SK-N-SH treated with all-trans-retinoic acid at 6 μM for 48 hours (cell line): Measurements from ENCODE around the gene PTPRN2.

Experiments
- ATAC-seq: fragments of 200-7000 bp; cut with Tn5 transposase; 3 replicates; pipeline ENCODE4 v1.9.1; 2020; ENCODE audit warnings: mild to moderate bottlenecking, moderate library complexity
- BACH2 ChIP-seq: fragments of 250-450 bp; sonication (Bioruptor Pico); IDR thresholded peaks from 2 replicates; pipeline ENCODE4 v1.9.0; 2021; ENCODE audit warnings: mild to moderate bottlenecking, borderline replicate concordance
- ESRRG ChIP-seq: fragments of 250-450 bp; sonication (Bioruptor Pico); IDR thresholded peaks from 2 replicates; pipeline ENCODE4 v1.6.1; 2021; ENCODE audit warnings: mild to moderate bottlenecking
- GLIS3 ChIP-seq: fragments of 250-450 bp; sonication (Bioruptor Pico); IDR thresholded peaks from 2 replicates; pipeline ENCODE4 v1.5.0; 2020; ENCODE audit warnings: mild to moderate bottlenecking, moderate library complexity
- ISL1 ChIP-seq: fragments of 250-450 bp; sonication (Bioruptor Pico); IDR thresholded peaks from 2 replicates; pipeline ENCODE4 v2.1.2; 2022; ENCODE audit warnings: mild to moderate bottlenecking, moderate library complexity
- OSR1 ChIP-seq: fragments of 250-450 bp; sonication (Bioruptor Pico); IDR thresholded peaks from 2 replicates; pipeline ENCODE4 v1.8.0; 2022; ENCODE audit warnings: moderate library complexity, mild to moderate bottlenecking, inconsistent platforms
- RARB ChIP-seq: fragments of 250-450 bp; sonication (Bioruptor Pico); IDR thresholded peaks from 2 replicates; pipeline ENCODE4 v1.8.0; 2021; ENCODE audit warnings: mild to moderate bottlenecking, moderate library complexity
- SNAI2 ChIP-seq: fragments of 250-450 bp; sonication (Bioruptor Pico); IDR thresholded peaks from 2 replicates; pipeline ENCODE4 v1.5.0; 2020; ENCODE audit warnings: mild to moderate bottlenecking, moderate library complexity
- TOX ChIP-seq: fragments of 250-450 bp; sonication (Bioruptor Pico); IDR thresholded peaks from 2 replicates; pipeline ENCODE4 v1.8.0; 2021; ENCODE audit warnings: mild to moderate bottlenecking, moderate library complexity, borderline replicate concordance
- ZC3H10 ChIP-seq: fragments of 250-450 bp; sonication (Bioruptor Pico); IDR thresholded peaks from 2 replicates; pipeline ENCODE4 v1.5.1; 2021; ENCODE audit warnings: mild to moderate bottlenecking, moderate library complexity
- ZFP3 ChIP-seq: fragments of 250-450 bp; sonication (Bioruptor Pico); IDR thresholded peaks from 2 replicates; pipeline ENCODE4 v1.5.0; 2020; ENCODE audit warnings: mild to moderate bottlenecking, moderate library complexity
- ZFP30 ChIP-seq: fragments of 450-650 bp; formaldehyde crosslinking; IDR thresholded peaks from 2 replicates; pipeline ENCODE4 v1.5.0; 2022; ENCODE audit warnings: mild to moderate bottlenecking, moderate library complexity
- ZNF565 ChIP-seq: fragments of 450-650 bp; formaldehyde crosslinking; conservative IDR thresholded peaks from 2 replicates; pipeline ENCODE4 v1.5.0; 2020; ENCODE audit warnings: low read depth, mild to moderate bottlenecking, moderate library complexity
- ZNF70 ChIP-seq: fragments of 450-650 bp; formaldehyde crosslinking; IDR thresholded peaks from 2 replicates; pipeline ENCODE4 v1.5.0; 2020; ENCODE audit warnings: mild to moderate bottlenecking, moderate library complexity
- TF ChIP-seq, protein P1 (sequence below): fragments of 250-450 bp; sonication (Bioruptor Pico); IDR thresholded peaks from 2 replicates; pipeline ENCODE4 v1.8.0; 2020; ENCODE audit warnings: mild to moderate bottlenecking, moderate library complexity, borderline replicate concordance
- TF ChIP-seq, protein P2 (sequence below): fragments of 250-450 bp; sonication (Bioruptor Pico); IDR thresholded peaks from 2 replicates; pipeline ENCODE4 v1.5.0; 2020; ENCODE audit warnings: mild to moderate bottlenecking, moderate library complexity
- TF ChIP-seq, protein P3 (sequence below): fragments of 250-450 bp; sonication (Bioruptor Pico); IDR thresholded peaks from 2 replicates; pipeline ENCODE4 v1.8.0; 2021; ENCODE audit warnings: low read depth, mild to moderate bottlenecking, moderate library complexity, borderline replicate concordance
- TF ChIP-seq, protein P4 (sequence below): fragments of 250-450 bp; sonication (Bioruptor Pico); IDR thresholded peaks from 2 replicates; pipeline ENCODE4 v1.5.1; 2020; ENCODE audit warnings: low read depth, mild to moderate bottlenecking, moderate library complexity

The PTPRN2 gene

DNA sequence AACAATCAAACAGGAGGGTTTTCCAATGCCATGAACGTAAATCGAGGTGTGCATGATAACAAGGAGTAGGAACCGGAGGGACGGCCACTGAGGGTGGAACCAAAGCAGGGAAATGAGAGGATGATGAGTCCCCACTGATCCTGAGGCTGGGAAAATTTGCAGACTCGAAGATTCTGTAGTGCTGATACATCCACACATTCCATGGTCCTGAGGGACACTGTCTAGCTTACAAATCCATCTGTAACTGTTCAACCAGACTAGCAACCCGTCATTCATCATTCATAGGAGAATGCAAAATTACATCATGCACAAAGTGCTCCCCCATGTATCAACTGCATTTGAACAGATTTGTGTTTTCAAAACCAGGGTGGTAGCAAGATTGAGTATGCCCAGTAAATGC is 189.7 kb downstream of the PTPRN2 start:
- TF ChIP-seq, protein P1, sequence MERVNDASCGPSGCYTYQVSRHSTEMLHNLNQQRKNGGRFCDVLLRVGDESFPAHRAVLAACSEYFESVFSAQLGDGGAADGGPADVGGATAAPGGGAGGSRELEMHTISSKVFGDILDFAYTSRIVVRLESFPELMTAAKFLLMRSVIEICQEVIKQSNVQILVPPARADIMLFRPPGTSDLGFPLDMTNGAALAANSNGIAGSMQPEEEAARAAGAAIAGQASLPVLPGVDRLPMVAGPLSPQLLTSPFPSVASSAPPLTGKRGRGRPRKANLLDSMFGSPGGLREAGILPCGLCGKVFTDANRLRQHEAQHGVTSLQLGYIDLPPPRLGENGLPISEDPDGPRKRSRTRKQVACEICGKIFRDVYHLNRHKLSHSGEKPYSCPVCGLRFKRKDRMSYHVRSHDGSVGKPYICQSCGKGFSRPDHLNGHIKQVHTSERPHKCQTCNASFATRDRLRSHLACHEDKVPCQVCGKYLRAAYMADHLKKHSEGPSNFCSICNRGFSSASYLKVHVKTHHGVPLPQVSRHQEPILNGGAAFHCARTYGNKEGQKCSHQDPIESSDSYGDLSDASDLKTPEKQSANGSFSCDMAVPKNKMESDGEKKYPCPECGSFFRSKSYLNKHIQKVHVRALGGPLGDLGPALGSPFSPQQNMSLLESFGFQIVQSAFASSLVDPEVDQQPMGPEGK: no peak
- TF ChIP-seq ZFP30 (no peak), BACH2 (no peak), ZC3H10 (CRISPR knock-in tag) (no peak), GLIS3 (CRISPR knock-in tag) (no peak), ZNF565 (no peak), ZNF70 (no peak), ISL1 (CRISPR knock-in tag) (no peak), RARB (CRISPR knock-in tag) (no peak), ZFP3 (CRISPR knock-in tag) (no peak), ESRRG (CRISPR knock-in tag) (no peak)
- TF ChIP-seq, protein P2, sequence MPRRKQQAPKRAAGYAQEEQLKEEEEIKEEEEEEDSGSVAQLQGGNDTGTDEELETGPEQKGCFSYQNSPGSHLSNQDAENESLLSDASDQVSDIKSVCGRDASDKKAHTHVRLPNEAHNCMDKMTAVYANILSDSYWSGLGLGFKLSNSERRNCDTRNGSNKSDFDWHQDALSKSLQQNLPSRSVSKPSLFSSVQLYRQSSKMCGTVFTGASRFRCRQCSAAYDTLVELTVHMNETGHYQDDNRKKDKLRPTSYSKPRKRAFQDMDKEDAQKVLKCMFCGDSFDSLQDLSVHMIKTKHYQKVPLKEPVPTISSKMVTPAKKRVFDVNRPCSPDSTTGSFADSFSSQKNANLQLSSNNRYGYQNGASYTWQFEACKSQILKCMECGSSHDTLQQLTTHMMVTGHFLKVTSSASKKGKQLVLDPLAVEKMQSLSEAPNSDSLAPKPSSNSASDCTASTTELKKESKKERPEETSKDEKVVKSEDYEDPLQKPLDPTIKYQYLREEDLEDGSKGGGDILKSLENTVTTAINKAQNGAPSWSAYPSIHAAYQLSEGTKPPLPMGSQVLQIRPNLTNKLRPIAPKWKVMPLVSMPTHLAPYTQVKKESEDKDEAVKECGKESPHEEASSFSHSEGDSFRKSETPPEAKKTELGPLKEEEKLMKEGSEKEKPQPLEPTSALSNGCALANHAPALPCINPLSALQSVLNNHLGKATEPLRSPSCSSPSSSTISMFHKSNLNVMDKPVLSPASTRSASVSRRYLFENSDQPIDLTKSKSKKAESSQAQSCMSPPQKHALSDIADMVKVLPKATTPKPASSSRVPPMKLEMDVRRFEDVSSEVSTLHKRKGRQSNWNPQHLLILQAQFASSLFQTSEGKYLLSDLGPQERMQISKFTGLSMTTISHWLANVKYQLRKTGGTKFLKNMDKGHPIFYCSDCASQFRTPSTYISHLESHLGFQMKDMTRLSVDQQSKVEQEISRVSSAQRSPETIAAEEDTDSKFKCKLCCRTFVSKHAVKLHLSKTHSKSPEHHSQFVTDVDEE (CRISPR knock-in tag): no peak
- TF ChIP-seq, protein P3, sequence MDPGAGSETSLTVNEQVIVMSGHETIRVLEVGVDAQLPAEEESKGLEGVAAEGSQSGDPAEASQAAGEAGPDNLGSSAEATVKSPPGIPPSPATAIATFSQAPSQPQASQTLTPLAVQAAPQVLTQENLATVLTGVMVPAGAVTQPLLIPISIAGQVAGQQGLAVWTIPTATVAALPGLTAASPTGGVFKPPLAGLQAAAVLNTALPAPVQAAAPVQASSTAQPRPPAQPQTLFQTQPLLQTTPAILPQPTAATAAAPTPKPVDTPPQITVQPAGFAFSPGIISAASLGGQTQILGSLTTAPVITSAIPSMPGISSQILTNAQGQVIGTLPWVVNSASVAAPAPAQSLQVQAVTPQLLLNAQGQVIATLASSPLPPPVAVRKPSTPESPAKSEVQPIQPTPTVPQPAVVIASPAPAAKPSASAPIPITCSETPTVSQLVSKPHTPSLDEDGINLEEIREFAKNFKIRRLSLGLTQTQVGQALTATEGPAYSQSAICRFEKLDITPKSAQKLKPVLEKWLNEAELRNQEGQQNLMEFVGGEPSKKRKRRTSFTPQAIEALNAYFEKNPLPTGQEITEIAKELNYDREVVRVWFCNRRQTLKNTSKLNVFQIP: no peak
- TF ChIP-seq, protein P4, sequence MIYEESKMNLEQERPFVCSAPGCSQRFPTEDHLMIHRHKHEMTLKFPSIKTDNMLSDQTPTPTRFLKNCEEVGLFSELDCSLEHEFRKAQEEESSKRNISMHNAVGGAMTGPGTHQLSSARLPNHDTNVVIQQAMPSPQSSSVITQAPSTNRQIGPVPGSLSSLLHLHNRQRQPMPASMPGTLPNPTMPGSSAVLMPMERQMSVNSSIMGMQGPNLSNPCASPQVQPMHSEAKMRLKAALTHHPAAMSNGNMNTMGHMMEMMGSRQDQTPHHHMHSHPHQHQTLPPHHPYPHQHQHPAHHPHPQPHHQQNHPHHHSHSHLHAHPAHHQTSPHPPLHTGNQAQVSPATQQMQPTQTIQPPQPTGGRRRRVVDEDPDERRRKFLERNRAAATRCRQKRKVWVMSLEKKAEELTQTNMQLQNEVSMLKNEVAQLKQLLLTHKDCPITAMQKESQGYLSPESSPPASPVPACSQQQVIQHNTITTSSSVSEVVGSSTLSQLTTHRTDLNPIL (CRISPR knock-in tag): no peak
- TF ChIP-seq, all 23 proteins: peak for 0
- ATAC-seq: no peak

DNA sequence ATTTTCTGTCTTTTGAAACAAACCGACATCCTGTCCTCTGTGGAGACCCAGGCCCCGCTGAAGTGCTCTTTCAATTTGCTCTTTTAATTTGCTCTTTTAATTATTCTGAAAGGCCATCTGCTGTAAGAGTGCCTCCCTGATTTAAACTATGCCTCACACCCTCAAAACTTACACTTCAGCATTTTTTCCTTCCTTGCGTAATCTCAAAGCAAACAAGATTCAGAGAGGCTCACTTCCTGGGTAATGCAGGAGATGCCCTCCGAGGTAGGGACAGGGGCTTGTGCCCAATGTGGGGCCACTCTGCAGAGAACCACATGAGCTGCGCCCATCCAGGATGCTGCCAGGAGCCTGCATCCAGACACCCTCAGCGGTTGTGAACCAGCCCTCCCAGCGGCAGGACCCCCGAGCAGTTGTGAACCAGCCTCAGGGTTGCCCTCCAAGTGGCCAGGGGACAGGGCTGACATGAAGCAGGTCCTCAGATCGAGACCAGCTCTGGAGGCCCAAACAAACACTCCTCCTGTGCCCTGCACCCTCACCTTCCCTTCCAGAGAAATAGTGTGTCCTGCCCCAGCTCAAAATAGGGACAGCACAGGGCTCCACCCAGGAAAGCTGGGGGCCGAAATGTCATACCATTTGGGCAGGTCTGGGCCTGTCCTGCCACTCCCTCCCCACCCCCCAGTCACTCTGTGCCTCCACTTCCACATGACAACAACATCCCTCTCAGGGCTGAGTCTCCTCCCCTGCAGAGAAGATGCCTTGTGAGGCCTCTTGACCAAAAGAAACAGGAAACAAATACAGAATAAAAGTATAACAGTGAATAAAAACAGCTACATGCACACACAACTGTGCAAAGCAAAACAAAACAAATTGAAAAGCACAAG is 190.4 kb downstream of the PTPRN2 start:
- TF ChIP-seq RARB (CRISPR knock-in tag): no peak
- TF ChIP-seq, protein P2 (CRISPR knock-in tag): no peak
- TF ChIP-seq ISL1 (CRISPR knock-in tag): no peak
- TF ChIP-seq ZNF565: no peak
- no peak for TF ChIP-seq SNAI2
- TF ChIP-seq, protein P4 (CRISPR knock-in tag): no peak
- TF ChIP-seq OSR1 (CRISPR knock-in tag): no peak
- TF ChIP-seq, protein P3: no peak
- TF ChIP-seq, protein P1: no peak
- no peak for TF ChIP-seq TOX
- TF ChIP-seq, all 23 proteins: peak for 0
- no peak for ATAC-seq
